Sigmoid colon (tissue), 7 donors: ENCODE data around the gene UBALD2. TPM values are rescaled to one million over a fixed set of nuclear protein-coding genes. Genes with fewer than 3 reads are reported as not detected.
"Not testable (repeated sequence)": the region's sequence is repeated elsewhere in the genome, so short reads cannot be mapped to it uniquely, and the experiment has no call there.

Experiments used
- DNase-seq: peaks from one replicate; pipeline ENCODE4 v3.0.0-alpha.2; 2019
- H3K27ac ChIP-seq, 4 donors: fragments of 200-600 bp; sonication (generic); one replicate each; pipeline ENCODE4 v1.5.1; 2016 to 2019; ENCODE audit warnings: mild to moderate bottlenecking in 1 of 4
- H3K27me3 ChIP-seq, 3 donors: fragments of 200-600 bp; sonication (generic); one replicate each; pipeline ENCODE4 v1.5.1; 2019; ENCODE audit warnings: mild to moderate bottlenecking in 1 of 3
- H3K36me3 ChIP-seq, 4 donors: fragments of 200-600 bp; sonication (generic); one replicate each; pipeline ENCODE4 v1.5.1; 2016 to 2019
- H3K4me1 ChIP-seq, 4 donors: fragments of 200-600 bp; sonication (generic); one replicate each; pipeline ENCODE4 v1.5.1; 2017 to 2019
- H3K4me3 ChIP-seq, 4 donors: fragments of 200-600 bp; sonication (generic); one replicate each; pipeline ENCODE4 v1.5.1; 2017 to 2019; ENCODE audit warnings: mild to moderate bottlenecking in 2 of 4, moderate library complexity in 1 of 4
- H3K9me3 ChIP-seq, 4 donors: fragments of 200-600 bp in 3 of 4; sonication (generic) in 3 of 4; one replicate each; pipeline versions ENCODE4 v1.5.1 to v1.6.1; 2013 to 2019
- CTCF ChIP-seq, 4 experiments: fragments of 450-650 bp in 3 of 4; fragments of 200-600 bp in 1 of 4; IDR thresholded peaks; one replicate each; pipeline ENCODE4 v1.5.1; 2016 to 2019; ENCODE audit warnings: antibody characterized with exemption in 4 of 4, mild to moderate bottlenecking in 3 of 4, moderate library complexity in 2 of 4
- EP300 ChIP-seq, 4 donors: sonication (generic); formaldehyde crosslinking; IDR thresholded peaks; one replicate each; pipeline ENCODE4 v1.6.1; 2017; ENCODE audit warnings: antibody characterized with exemption in 4 of 4
- POLR2A ChIP-seq, 2 donors: fragments of 450-650 bp; IDR thresholded peaks; one replicate each; pipeline ENCODE4 v1.6.1; 2016; ENCODE audit warnings: antibody characterized with exemption in 2 of 2, mild to moderate bottlenecking in 2 of 2, moderate library complexity in 2 of 2
- POLR2AphosphoS5 ChIP-seq, 4 donors: sonication (generic); formaldehyde crosslinking; IDR thresholded peaks; one replicate each; pipeline ENCODE4 v1.6.1; 2017; ENCODE audit warnings: antibody characterized with exemption in 4 of 4
- WGBS, 2 donors: extraction: QIAGEN DNeasy Blood & Tissue Kit; methylation state at CpG; one replicate each; pipeline ENCODE4 v1.1.7; 2013; 5-methylcytosine and 5-hydroxymethylcytosine counted together
- intact Hi-C: fragments of 100-400 bp; cut with DNase I; formaldehyde crosslinking; loops from one replicate; pipeline ENCODE4 v1.15.1; 2023
- polyA plus RNA-seq, 3 donors: library from polyadenylated mRNA; stranded (reverse); fragments of 200-250 nt; gene quantifications; one replicate each; pipeline ENCODE4 v1.2.3, GENCODE V29; 2013
- total RNA-seq, 4 donors: library from RNA; depleted of rRNA; stranded (reverse); fragments of >200 nt; gene quantifications; one replicate each; pipeline ENCODE4 v1.1.0, GENCODE V29; 2016
- donor health status: healthy with polysubstance abuse.
- donor health status: Bipolar disorder and iron deficiency.
- donor health status: healthy.

UBALD2 gene
- total and polyA plus RNA-seq, 7 donors: 3.9 to 105 (median 11.8) TPM

GRCh38 chr17:76241204-76241538, 24.0 kb upstream of the UBALD2 start:
- intact Hi-C loops: no loop called here
- peak overlapping the region; percentile 33 to 64 (median 56) for H3K4me3 ChIP-seq
- H3K27ac ChIP-seq: peak overlapping the region in 3 of 4 donors; percentile 41 to 69 (median 50)
- peak; percentile 82 for DNase-seq
- peaks cover 0 to 20% (median 14%) of the 10 kb centered on the region in 4 donors for H3K4me1 ChIP-seq
- no peaks in the 10 kb centered on the region for H3K36me3 ChIP-seq
- H3K27me3 ChIP-seq: peaks cover 0 to 12% (median 12%) of the 10 kb centered on the region in 3 donors
- no peaks in the 10 kb centered on the region for H3K9me3 ChIP-seq
- WGBS, 2 donors: 9 to 14% methylated on average over 12 of the region's 12 CpGs
- TF ChIP-seq POLR2AphosphoS5 (IDR thresholded peaks at IDR 0.05) (no peak), POLR2A (IDR thresholded peaks at IDR 0.05) (no peak), CTCF (IDR thresholded peaks at IDR 0.05) (no peak), EP300 (IDR thresholded peaks at IDR 0.05) (no peak)

- WGBS, 2 donors: 81 to 89% methylated on average over 15 of the region's 15 CpGs
- Histone ChIP-seq H3K36me3 (no peaks in the 10 kb centered on the region), H3K27ac (no peak overlapping the region), H3K9me3 (no peaks in the 10 kb centered on the region), H3K4me3 (peak overlapping the region in 2 of 4 donors; percentile 61 to 64), H3K4me1 (peaks cover 0 to 20% (median 14%) of the 10 kb centered on the region in 4 donors), H3K27me3 (peaks cover 0 to 12% (median 12%) of the 10 kb centered on the region in 3 donors)
- intact Hi-C loops: no loop called here
- peak; percentile 32 for DNase-seq
- TF ChIP-seq CTCF (IDR thresholded peaks at IDR 0.05) (no peak), POLR2A (IDR thresholded peaks at IDR 0.05) (no peak), POLR2AphosphoS5 (IDR thresholded peaks at IDR 0.05) (no peak), EP300 (IDR thresholded peaks at IDR 0.05) (no peak)
Observed at GRCh38 chr17:76241691-76242255, 23.4 kb upstream of the UBALD2 start.

- Histone ChIP-seq H3K27me3 (peaks cover 0 to 12% (median 12%) of the 10 kb centered on the region in 3 donors), H3K4me1 (peaks cover 0 to 20% (median 14%) of the 10 kb centered on the region in 4 donors), H3K36me3 (no peaks in the 10 kb centered on the region), H3K27ac (no peak overlapping the region), H3K9me3 (no peaks in the 10 kb centered on the region), H3K4me3 (no peak overlapping the region)
- intact Hi-C loops: no loop called here
- whole genome bisulfite sequencing, 2 donors: 69 to 87% methylated on average over 12 of the region's 12 CpGs
- no peak for TF ChIP-seq CTCF (IDR thresholded peaks at IDR 0.05)
- TF ChIP-seq EP300 (IDR thresholded peaks at IDR 0.05): no peak
- no peak for TF ChIP-seq POLR2A (IDR thresholded peaks at IDR 0.05)
- TF ChIP-seq POLR2AphosphoS5 (IDR thresholded peaks at IDR 0.05): no peak
- peak; percentile 64 for DNase-seq
Observed at GRCh38 chr17:76243826-76244679, 21.1 kb upstream of the UBALD2 start.

- Histone ChIP-seq H3K4me1 (peaks cover 0 to 15% (median 9%) of the 10 kb centered on the region in 4 donors), H3K27me3 (peaks cover 0 to 12% (median 12%) of the 10 kb centered on the region in 3 donors)
- DNase-seq: peak; percentile 10
- H3K4me3 ChIP-seq, intact Hi-C loops, H3K9me3 ChIP-seq, H3K36me3 ChIP-seq, H3K27ac ChIP-seq: not testable (repeated sequence)
- WGBS, 2 donors: 97 to 98% methylated on average over 8 of the region's 8 CpGs
Observed at GRCh38 chr17:76244721-76245120, 20.4 kb upstream of the UBALD2 start.
